Activated naive CD4-positive, alpha-beta T cell treated with anti-CD3 and anti-CD28 coated beads, Interleukin-2, amount 50 U/mL, for 24 hours (primary cell): ENCODE data around the gene DCUN1D5.

ENCODE experiments used
- H3K27ac Mint-ChIP-seq: one replicate; pipeline ENCODE4 v1.8.0; 2021; ENCODE audit warnings: mild to moderate bottlenecking, mixed read lengths
- H3K27me3 Mint-ChIP-seq: one replicate; pipeline ENCODE4 v1.8.0; 2021; ENCODE audit warnings: mixed read lengths
- H3K36me3 Mint-ChIP-seq: one replicate; pipeline ENCODE4 v1.8.0; 2021; ENCODE audit warnings: mixed read lengths
- H3K4me1 Mint-ChIP-seq: one replicate; pipeline ENCODE4 v1.8.0; 2021; ENCODE audit warnings: mixed read lengths
- H3K4me3 Mint-ChIP-seq: one replicate; pipeline ENCODE4 v1.8.0; 2021; ENCODE audit warnings: mild to moderate bottlenecking, mixed read lengths
- H3K9me3 Mint-ChIP-seq: one replicate; pipeline ENCODE4 v1.8.0; 2021; ENCODE audit warnings: mixed read lengths

The DCUN1D5 gene

DNA sequence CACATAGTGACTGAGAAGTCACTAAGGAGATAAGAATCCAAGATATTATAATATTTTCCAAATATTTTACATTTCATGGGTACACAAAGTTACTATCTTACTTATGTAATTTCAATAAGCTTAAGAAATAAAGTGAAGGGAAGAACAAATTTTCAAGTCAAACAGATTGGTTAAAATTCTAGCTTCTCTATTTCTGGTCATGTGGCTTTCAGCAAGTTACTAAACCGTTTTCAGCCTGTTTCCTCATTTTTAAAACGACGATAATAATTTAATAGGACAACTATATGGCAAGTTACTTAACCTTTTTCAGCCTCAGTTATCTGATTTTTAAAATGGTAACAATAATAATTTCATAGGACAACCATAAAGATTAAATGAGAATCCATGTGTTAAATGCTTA lies 15.6 kb downstream of the DCUN1D5 start:
- no peaks in the 10 kb centered on the region for H3K9me3 Mint-ChIP-seq
- no peak overlapping the region for H3K4me3 Mint-ChIP-seq
- H3K4me1 Mint-ChIP-seq, result peaks cover 8% of the 10 kb centered on the region
- H3K27me3 Mint-ChIP-seq, result no peaks in the 10 kb centered on the region
- H3K27ac Mint-ChIP-seq, result no peak overlapping the region
- H3K36me3 Mint-ChIP-seq, result peaks cover 42% of the 10 kb centered on the region

DNA sequence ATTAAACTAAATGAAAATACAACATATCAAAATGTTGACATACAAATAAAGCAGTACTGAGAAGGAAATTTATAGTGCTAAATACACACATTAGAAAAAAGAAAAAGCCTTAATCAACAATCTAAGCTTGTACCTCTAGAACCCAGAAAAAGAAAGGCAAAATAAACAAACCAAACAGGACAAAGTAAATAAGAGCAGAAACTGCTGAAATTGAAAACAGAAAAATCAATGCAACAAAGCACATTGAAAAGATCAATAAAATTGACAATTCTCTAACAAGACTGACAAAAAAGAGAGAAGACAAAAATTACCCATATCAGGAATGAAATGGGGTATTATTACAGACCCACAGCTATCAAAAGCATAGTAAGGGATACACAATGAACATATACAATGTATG lies 21.0 kb downstream of the DCUN1D5 start:
- Mint-ChIP-seq H3K27ac (no peak overlapping the region), H3K9me3 (no peaks in the 10 kb centered on the region), H3K4me3 (peak overlapping the region; percentile 12), H3K36me3 (peaks cover 24% of the 10 kb centered on the region), H3K4me1 (peaks cover 53% of the 10 kb centered on the region), H3K27me3 (no peaks in the 10 kb centered on the region)

DNA sequence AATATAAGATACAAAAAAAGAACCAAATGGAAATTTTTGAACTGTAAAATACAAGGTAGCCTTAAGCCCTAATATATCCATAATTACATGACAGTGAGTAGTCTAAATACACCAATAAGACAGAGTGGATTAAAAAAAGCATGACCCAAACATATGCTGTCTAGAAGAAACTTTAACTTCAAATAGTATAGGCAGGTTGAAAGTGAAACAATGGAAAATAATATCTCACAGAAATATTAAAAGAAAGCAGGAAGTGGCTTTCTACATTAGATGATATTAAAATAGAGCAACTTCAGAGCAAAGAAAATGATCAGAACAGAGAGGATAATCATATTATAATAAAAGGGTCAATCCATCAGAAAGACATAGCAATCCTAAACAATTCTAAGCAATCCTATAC lies 21.8 kb downstream of the DCUN1D5 start:
- Mint-ChIP-seq H3K4me1 (peaks cover 53% of the 10 kb centered on the region), H3K36me3 (peaks cover 24% of the 10 kb centered on the region), H3K27ac (peak overlapping the region; percentile 84), H3K9me3 (no peaks in the 10 kb centered on the region), H3K4me3 (peak overlapping the region; percentile 12), H3K27me3 (no peaks in the 10 kb centered on the region)

DNA sequence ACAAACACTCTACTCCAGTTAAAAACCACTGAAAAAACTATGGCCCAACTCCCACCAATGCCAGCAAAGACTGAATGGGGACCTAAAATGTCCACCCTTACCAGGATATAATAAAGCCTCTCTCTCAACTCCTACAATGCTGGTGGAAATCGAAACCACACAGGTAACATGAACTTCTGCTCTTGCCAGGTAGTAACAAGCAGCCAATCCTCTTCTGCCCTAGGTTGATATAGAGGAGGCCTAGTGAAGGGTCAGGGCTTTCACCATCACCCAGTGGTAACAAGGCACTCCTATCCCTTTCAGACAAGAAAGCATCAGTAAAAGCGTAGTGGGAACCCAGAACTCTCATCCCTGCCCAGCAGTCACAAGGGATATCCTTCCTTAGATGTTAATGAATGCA lies 22.6 kb downstream of the DCUN1D5 start:
- Mint-ChIP-seq H3K4me1 (peaks cover 53% of the 10 kb centered on the region), H3K9me3 (no peaks in the 10 kb centered on the region), H3K36me3 (peaks cover 20% of the 10 kb centered on the region), H3K4me3 (peak overlapping the region; percentile 12), H3K27ac (no peak overlapping the region), H3K27me3 (no peaks in the 10 kb centered on the region)

DNA sequence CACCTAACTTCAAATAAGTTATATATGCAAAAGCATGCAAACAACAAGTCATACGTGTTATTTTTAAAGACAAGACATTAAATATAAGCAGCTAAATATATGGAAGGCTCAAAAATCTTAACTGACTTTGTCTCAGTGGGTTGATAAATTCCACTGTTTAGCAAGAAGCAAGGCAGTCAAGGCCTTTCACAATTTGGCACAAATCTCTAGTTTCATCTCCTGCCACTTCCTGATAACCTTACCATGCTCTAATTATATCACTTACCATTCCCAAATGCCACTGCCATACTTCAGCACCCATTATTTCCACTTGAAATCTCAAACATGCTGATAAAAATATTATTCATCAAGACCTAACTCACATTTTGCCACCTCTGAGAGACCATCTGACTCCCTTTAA lies 24.8 kb downstream of the DCUN1D5 start:
- Mint-ChIP-seq H3K27ac (no peak overlapping the region), H3K36me3 (peaks cover 18% of the 10 kb centered on the region)

DNA sequence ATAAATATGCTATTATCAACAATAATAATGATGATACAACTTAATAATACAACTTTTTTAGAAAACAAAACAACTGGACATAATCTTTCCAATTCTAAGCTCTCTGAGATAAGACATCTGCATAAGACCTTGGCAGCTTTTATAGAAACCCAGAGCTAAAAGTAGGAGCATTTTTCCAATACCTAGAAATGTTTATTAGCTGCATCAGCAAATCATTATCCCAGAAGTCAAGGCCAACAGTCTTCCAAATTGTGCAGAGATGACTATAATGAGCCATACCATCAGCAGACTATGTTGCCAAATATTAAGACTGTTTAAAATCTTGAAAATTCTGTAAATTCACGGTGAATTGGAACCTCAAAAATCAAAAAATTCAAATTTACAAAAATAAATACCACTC lies 30.3 kb downstream of the DCUN1D5 start:
- Mint-ChIP-seq H3K27ac (no peak overlapping the region), H3K27me3 (no peaks in the 10 kb centered on the region), H3K36me3 (peaks cover 17% of the 10 kb centered on the region), H3K4me1 (peaks cover 5% of the 10 kb centered on the region), H3K4me3 (no peak overlapping the region), H3K9me3 (no peaks in the 10 kb centered on the region)

More for the DNA sequence above, 24.8 kb downstream of the DCUN1D5 start:
- peaks cover 46% of the 10 kb centered on the region for H3K4me1 Mint-ChIP-seq
- H3K27me3 Mint-ChIP-seq, result no peaks in the 10 kb centered on the region
- no peaks in the 10 kb centered on the region for H3K9me3 Mint-ChIP-seq
- no peak overlapping the region for H3K4me3 Mint-ChIP-seq

DNA sequence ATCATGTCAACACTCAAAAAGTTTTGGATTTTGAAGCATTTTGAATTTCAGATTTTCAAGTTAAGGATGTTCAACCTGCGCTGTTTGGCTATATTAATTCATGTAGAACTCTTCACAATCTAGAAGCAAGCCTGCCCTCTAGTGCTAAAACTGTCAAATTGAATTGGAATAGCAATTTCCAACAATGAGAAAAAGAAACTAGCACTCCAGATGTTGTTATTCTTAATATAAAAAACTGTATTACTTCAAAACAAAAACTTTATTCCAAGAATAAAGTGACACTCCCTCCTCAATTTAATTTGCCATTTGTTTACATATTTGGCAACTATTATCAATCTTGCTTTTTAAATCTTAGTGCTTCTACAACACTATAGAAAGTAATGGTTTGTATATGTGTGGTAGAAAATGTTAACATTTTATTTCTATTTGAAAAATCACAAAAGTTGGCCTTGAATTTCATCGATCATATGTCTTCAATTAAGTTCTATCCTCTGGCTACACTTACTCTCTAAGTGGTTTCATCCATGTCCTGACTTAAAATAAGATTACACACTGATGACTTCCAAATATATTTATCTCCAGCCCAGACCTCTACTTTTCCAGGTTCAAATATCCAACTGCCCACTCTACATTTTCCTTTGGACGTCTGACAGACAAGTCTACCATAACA lies 36.6 kb downstream of the DCUN1D5 start:
- Mint-ChIP-seq H3K4me3 (no peak overlapping the region), H3K36me3 (peaks cover 4% of the 10 kb centered on the region), H3K27me3 (no peaks in the 10 kb centered on the region), H3K9me3 (no peaks in the 10 kb centered on the region), H3K27ac (no peak overlapping the region), H3K4me1 (peaks cover 16% of the 10 kb centered on the region)

DNA sequence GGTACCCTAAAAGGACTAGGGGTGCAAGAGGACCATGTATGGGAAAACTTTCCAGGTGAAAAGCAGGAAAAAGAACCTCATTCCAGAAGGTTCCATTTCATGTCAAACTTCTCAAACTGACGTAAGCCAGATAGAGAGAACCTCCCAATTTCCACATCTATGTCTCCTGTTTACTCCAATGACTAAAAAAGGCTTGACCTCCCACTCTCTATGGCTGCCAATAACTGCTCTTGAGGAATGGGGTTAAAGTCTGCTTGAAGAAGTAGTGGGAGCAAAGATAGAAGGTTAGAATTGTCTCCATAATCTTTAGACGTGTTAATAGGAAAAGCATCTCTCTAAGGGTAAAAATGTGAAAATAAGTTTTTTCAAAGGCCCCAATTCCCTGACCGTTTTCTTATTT lies 38.0 kb downstream of the DCUN1D5 start:
- H3K27ac Mint-ChIP-seq, result no peak overlapping the region
- no peaks in the 10 kb centered on the region for H3K36me3 Mint-ChIP-seq
- peaks cover 16% of the 10 kb centered on the region for H3K4me1 Mint-ChIP-seq
- no peak overlapping the region for H3K4me3 Mint-ChIP-seq
- H3K9me3 Mint-ChIP-seq, result no peaks in the 10 kb centered on the region
- H3K27me3 Mint-ChIP-seq, result no peaks in the 10 kb centered on the region

DNA sequence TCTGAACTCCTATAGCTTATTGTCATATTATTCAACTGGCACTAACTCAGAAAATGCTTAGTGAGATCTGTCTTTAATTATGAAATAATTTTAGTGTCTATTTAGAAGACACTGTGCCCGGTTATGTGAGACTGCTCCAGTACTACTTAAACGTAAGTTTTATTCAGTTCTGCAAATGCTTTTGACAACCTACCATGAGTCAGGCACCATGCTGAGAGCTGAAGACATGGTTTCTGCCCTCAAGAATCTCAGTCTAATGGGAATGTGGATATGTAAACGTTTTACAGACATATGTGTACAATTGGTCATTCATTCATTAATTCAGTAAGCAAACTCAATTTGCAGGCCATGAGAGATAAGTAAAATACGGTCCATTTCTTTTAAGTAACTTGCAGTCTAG lies 40.0 kb downstream of the DCUN1D5 start:
- no peaks in the 10 kb centered on the region for H3K27me3 Mint-ChIP-seq
- peaks cover 16% of the 10 kb centered on the region for H3K4me1 Mint-ChIP-seq
- no peaks in the 10 kb centered on the region for H3K9me3 Mint-ChIP-seq
- H3K4me3 Mint-ChIP-seq, result no peak overlapping the region
- H3K27ac Mint-ChIP-seq, result no peak overlapping the region
- H3K36me3 Mint-ChIP-seq, result no peaks in the 10 kb centered on the region

DNA sequence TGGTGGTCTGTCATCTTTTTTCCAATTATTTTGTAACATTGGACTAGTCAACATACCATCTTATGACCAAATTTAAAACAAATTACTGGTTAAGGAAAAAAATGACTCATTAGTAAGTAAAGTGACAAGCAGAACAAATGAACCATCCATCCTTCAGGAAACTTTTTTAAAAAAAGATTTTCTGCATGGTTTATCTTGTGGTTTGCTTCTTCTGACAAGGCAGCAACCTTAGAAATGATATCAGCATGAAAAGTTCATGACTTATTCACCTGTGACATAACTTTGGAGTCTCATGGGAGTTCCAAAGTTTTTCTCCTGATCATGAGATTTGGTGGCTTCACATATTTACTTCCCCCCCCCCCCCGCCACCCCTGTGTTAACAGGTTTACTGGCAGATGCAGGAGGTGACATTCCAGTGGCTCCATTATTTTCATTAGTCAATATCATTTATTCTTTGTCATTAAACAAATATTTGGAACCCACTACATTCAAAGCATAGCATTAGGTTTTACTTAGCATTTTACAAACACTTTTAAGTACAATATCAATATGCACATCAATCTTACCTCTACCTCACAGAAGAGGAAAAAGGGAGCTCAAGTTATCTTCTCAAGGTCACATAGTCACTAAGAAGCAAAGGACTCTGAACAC lies 40.7 kb downstream of the DCUN1D5 start:
- Mint-ChIP-seq H3K4me1 (peaks cover 16% of the 10 kb centered on the region), H3K27ac (peak overlapping the region; percentile 30), H3K36me3 (no peaks in the 10 kb centered on the region), H3K27me3 (no peaks in the 10 kb centered on the region), H3K9me3 (no peaks in the 10 kb centered on the region), H3K4me3 (no peak overlapping the region)

DNA sequence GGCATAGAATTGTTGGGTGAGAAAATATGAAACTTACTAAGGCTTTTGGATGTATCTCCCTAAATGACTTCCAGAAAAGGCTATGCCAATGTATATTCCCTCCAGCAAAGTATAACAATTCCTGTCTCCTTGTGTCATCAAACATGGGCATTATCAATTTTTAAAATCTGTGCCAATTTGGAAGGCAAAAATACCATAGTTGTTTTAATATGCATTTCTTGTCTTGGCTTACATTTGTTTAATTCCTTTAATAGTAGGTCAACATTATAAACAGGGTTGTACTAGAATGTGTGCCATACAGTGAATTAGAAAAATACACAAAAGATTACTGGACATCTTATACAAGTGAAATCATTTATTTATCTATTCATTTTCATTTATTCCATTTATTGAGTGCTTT lies 41.6 kb downstream of the DCUN1D5 start:
- no peaks in the 10 kb centered on the region for H3K36me3 Mint-ChIP-seq

DNA sequence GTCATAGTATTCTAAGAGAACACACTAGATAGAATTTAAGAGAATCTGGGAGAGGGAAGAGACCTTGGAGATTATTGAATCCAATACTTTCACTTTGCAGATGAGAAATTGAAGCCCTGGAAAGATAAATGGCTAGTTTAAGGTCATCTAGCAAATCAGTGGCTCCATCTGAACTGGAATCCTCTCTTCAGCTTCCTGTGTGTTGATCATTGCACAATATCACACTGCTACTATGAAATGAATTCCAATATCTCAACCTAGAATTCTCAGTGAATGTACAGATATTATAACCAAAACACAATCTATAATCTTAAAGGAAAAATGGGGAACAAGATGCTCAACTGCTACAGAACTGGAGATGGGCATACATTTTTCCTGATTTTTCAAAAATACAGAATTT lies 44.1 kb downstream of the DCUN1D5 start:
- H3K4me3 Mint-ChIP-seq, result no peak overlapping the region
- no peak overlapping the region for H3K27ac Mint-ChIP-seq
- peaks cover 2% of the 10 kb centered on the region for H3K27me3 Mint-ChIP-seq
- peaks cover 18% of the 10 kb centered on the region for H3K4me1 Mint-ChIP-seq
- H3K9me3 Mint-ChIP-seq, result no peaks in the 10 kb centered on the region
- no peaks in the 10 kb centered on the region for H3K36me3 Mint-ChIP-seq

More for the DNA sequence above, 41.6 kb downstream of the DCUN1D5 start:
- Mint-ChIP-seq H3K4me3 (no peak overlapping the region), H3K4me1 (peaks cover 16% of the 10 kb centered on the region), H3K27me3 (no peaks in the 10 kb centered on the region), H3K27ac (no peak overlapping the region), H3K9me3 (no peaks in the 10 kb centered on the region)

DNA sequence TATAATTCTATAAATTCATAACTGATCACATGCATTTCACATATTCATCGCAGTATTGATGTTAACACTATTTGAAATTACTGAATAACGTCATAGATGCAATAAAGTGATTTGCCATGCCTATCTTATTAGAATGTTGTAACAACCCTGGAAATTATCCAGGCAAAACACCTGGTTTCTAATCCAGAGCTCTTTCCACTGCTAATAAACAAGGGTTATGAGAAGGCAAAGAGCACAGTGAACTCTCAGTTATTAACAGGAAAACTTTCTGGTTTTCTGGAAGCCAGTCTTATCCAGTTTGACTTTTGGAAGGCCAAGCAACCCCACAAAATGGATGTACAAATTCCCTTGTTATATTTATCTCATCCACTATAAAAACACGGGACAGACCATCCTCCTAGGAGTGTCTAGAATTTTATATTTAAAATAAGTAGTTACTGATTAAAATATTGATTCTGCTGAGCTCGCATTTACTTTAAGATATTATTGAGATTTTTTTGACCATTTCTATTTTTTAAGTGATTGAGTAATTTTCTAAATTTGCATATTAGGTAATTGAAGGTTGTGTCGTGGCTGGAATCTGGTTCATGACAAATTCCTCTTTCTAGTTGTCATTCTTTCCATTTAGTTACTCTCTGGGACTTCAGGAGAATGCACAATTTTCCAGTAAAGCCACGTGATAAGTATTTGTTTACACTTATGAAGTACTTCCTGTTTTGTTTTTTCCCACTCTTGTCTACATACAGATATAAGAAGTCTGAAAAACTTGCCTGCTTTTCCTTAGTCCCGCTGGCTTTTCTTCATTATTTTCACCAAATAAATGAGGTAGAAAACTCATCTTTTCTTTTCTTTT lies 47.9 kb downstream of the DCUN1D5 start:
- Mint-ChIP-seq H3K4me1 (peaks cover 3% of the 10 kb centered on the region), H3K9me3 (no peaks in the 10 kb centered on the region), H3K27ac (peak overlapping the region; percentile 42), H3K27me3 (peaks cover 2% of the 10 kb centered on the region), H3K4me3 (no peak overlapping the region), H3K36me3 (no peaks in the 10 kb centered on the region)

DNA sequence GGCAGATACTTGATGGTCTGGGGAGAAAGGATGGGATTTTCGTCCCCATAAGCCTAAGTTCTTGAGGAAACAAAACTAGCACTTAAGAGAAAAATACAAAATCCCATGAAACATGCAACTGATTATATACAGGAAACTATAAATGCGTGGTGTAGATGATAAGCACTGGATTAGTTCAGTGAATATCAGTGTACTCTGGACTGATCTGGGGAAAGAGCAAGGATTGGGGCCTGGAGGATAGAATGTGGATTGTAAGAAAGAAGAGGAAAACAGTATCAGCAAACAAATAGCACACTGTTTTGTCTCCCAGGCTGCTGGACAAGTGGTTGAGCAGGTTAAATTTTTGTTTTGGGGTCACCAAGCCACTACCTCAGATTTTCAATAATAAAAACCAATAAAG lies 49.8 kb downstream of the DCUN1D5 start:
- Mint-ChIP-seq H3K27me3 (peaks cover 2% of the 10 kb centered on the region), H3K27ac (no peak overlapping the region), H3K36me3 (no peaks in the 10 kb centered on the region), H3K9me3 (no peaks in the 10 kb centered on the region), H3K4me3 (no peak overlapping the region), H3K4me1 (peaks cover 3% of the 10 kb centered on the region)

DNA sequence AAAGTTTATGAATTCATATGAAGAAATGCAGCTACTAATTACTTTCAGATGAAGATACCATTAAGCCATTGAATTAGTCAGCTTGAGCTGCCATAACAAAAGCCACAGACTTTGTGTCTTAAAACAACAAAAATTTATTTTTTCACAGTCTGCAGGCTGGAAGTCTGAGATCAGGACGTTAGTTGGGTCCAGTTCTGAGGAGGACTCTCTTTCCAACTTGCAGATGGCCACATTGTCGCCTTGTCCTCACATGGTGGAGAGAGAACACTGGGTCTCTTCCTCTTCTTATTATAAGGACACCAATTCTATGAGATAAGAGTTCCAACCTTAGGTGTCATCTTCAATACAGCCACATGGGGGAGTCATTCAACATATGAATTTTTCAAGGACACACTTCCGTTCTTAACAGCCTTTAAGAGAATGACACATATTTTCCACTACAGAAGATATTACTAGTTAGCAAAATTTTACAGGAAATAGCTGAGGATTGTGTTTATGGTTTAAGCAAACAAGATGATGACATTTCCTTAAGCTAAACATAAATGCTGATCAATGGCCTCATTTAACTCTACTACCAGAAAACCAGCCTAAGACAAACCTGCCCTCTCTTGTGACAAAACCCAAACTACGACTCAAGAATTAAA lies 56.0 kb downstream of the DCUN1D5 start:
- H3K27ac Mint-ChIP-seq, result peak overlapping the region; percentile 99
- no peaks in the 10 kb centered on the region for H3K27me3 Mint-ChIP-seq
- H3K9me3 Mint-ChIP-seq, result no peaks in the 10 kb centered on the region
- peaks cover 18% of the 10 kb centered on the region for H3K4me1 Mint-ChIP-seq
- H3K36me3 Mint-ChIP-seq, result no peaks in the 10 kb centered on the region
- H3K4me3 Mint-ChIP-seq, result peak overlapping the region; percentile 69
